Hippocampal formation (tissue), 2 donors: ENCODE data around the gene LYSMD3.

ENCODE experiments used
- DNase-seq, 2 donors: peaks; one replicate each; lab custom pipeline; 2025; lab: John Stamatoyannopoulos, UW

Gene LYSMD3

DNA sequence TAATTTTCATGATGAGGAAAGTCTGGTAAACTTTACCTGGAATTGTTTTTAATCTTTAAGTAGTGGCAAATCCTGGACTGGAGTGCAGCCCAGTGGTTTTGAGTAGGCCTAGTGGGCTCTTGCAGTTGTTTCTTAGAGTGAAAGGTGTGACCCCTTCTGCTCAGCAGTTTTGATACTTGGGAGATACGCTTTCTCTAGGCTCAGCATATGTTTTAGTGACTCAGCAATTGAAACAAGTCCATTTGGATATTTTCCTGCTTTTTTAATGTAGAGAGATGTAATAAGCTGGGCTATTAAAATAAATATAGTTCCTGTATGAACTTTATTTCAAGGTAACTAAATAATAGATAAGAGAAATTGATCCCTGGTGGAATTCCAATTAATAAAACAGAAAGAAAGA lies 48.7 kb downstream of the LYSMD3 start:
- DNase-seq: no peak

DNA sequence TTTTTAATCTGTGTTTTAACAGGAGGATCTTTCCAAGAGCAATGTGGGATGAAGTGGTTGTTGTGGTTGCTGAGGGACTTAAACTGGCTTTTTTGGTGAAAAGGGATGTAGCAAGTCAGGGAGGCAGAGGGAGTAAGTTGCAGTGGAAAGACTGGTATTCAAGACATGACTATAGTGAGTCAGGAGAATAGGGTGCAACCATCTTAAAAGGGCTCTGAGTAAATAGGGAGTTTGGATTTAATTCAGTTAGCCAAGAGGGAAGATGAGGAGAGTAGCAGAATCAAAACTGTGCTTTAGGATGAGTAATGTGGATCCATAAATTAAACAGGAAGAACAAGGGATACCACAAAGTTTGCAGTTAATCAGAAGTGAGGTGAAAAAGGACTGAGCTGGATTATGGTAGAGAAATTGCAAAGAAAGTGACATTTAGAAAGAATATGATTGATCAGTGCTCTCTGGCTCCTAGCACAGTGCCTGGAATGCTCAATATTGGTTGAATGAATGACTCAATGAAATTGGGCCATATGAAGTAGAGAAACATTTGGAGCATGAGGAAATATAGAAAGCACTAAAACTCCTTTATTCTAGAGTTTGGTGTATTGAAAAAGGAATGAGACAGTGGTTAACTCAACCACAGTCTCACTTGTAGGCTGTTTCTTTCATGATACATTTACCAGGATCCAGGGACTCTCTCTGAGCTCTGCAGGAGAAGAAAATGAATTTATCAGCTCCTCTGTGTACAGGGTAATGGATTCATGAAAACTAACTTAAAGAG lies 49.6 kb downstream of the LYSMD3 start:
- no peak for DNase-seq

DNA sequence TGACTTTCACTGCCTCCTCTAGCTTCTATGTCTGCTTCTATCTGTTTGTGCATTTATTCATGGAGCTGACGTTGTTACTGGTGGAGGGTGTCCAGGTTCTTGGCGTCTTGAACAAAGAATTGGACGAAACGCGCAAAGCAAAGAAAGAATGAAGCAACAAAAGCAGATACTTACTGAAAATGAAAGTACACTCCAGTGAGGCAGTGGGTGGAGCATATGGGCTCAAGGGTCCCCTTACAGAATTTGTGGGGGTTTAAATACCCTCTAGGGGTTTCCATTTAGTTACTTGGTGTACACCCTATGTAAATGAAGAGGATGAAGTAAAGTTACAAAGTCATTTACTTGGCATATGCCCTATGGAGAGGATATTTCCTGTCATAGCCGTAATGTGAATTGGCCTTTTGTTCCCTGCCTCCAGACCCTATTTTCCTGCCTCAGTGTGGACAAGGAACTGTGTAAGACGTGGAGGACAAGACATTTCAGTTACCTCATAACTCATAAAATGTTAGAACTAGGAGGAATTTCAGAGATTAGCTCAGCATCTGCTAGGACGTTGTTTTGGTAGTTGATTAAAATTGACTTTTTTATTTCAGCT lies 51.7 kb downstream of the LYSMD3 start:
- no peak for DNase-seq

DNA sequence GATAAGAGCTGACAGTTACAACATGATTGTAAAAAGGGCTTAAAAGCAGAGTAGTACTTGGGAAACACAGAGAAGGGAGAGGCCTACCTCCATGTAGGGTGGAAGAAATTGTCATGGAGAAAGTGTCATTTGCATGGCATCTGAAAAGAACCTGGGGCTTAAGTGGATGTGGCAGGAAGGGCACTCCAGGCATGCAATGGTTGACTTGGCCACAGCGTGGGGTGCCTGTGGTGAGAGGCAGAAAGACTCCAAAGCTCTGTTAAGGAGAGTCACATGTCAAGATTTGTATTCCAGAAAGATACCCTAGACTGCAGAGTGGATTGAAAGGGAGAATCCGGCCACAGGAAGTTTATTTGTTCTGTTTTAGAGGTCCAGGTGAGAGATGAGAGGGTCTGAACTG lies 52.3 kb downstream of the LYSMD3 start:
- peak in 1 of 2 donors; percentile 8 for DNase-seq

DNA sequence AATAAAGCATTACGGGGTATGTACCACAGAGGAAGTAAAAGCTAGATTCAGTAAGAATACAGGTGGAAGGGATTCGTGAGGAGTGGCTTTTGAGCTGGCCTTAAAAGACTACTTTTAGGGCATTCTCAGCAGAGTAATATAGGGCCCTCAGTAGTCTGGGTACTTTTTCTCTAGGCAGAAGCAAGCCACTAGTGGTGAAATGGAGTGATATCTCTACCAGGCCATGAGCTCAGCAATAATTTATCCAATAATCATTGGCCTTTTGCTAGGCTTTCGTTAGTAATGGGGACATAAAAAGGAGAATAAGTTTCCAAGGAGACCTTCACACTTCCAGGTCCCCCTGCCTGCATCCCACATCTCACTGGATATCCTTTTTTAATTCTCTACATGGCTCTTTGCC lies 53.0 kb downstream of the LYSMD3 start:
- no peak for DNase-seq

DNA sequence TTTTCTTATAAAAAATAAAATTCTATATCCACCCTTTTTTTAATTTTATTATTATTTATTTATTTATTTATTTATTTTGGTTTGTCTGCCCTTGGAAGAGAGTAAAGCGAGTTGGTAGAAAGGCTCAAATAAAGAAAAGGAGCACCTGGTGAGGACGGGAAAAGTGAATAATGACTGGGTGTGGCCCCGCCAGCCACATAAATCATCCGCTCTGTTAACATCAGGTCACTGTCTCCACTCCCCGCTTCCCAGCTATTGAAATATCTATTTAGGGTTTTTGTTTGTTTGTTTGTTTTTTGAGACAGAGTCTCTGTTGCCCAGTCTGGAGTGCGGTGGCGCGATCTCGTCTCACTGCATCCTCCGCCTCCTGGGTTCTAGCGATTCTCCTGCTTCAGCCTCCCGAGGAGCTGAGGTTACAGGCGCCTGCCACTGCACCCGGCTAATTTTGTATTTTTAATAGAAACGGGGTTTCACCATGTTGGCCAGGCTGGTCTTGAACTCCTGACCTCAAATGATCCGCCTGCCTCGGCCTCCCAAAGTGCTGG lies 53.9 kb downstream of the LYSMD3 start:
- no peak for DNase-seq

- DNase-seq: peak; percentile 89 to 90
These were observed 54.9 kb downstream of the LYSMD3 start, which contains the start of the genes MBLAC2 and POLR3G for GRCh38 chr5:90474235-90475107. Gene MBLAC2 (minus strand): TSS chr5:90474771. CDS start chr5:90474292, 479 bp downstream. Gene POLR3G (plus strand): TSS chr5:90474864. CDS start chr5:90485568, 10,704 bp downstream.

GRCh38 chr5:90473396-90474234 lies 55.8 kb downstream of the LYSMD3 start:
- peak; percentile 55 to 63 for DNase-seq

DNA sequence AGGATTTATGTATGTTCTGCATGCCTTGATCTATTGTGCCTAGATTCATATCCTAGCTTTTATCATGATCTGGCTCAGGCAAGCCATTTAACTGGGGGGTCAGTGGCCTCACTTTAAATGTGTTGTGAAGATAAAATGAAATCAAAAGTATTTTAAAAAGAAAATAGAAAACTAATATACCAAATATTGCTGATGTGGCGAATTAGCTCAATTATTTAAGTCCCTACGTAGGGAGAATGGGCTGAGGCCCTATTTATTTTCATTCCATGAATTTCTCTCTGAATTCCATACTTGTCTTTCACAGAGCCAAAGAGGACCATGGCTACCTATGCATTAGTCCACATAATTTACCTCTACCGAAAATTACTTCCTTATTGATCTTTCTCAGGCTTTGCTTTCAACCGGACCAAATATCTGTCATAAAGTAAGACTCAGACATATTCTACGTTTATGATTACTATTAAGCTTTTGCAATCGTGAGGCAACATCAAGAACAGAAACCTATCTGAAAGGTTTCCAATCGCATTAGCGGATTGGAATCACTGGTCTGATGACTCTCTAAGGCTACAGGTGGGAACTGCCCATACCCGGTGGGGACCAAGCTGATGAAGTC lies 56.5 kb downstream of the LYSMD3 start:
- DNase-seq: no peak
